HCT116 (cell line): Measurements from ENCODE around the gene YWHAH. TPM values are rescaled to one million over a fixed set of nuclear protein-coding genes. Genes with fewer than 3 reads are reported as not detected.

ENCODE experiments used
- ATAC-seq: fragments of 200-7000 bp; cut with Tn5 transposase; 2 replicates; pipeline ENCODE4 v1.9.1; 2020; ENCODE audit warnings: mild to moderate bottlenecking, moderate library complexity
- BruUV-seq: library from RNA; stranded (reverse); fragments of 400-500 nt; replicated peaks from 2 replicates; lab custom pipeline; 2021; lab: Mats Ljungman, UMichigan
- CTCF ChIA-PET: fragments of 300-600 bp; sonication (Branson Sonifier 250); formaldehyde crosslinking; loops from one replicate; lab custom pipeline; 2021; ENCODE audit warnings: antibody characterized with exemption; lab: Charles Lee
- POLR2A ChIA-PET: fragments of 300-600, 350-600 bp; sonication (Branson Sonifier 250); formaldehyde crosslinking; loops from one replicate; lab custom pipeline; 2021; ENCODE audit warnings: antibody characterized with exemption; lab: Charles Lee
- RAD21 ChIA-PET, 2 experiments: fragments of 300-600 bp; sonication (Branson Sonifier 250); formaldehyde crosslinking; loops; one replicate each; lab custom pipeline; 2023; ENCODE audit warnings: low total read pairs in 2 of 2; ENCODE audit not compliant: uncharacterized antibody in 2 of 2, unreplicated experiment in 2 of 2, low non-redundant PET in 1 of 2; lab: Charles Lee
- DNase-seq: peaks from one replicate; pipeline ENCODE4 v3.0.0-alpha.2; 2010; ENCODE audit warnings: low read depth, low spot score
- H2AFZ ChIP-seq: fragments of 200-600 bp; shearing (Covaris generic), sonication (generic); 2 replicates; pipeline ENCODE4 v1.6.1; 2017; ENCODE audit warnings: low read depth, mixed run types, mixed read lengths, antibody characterized with exemption, low read length; ENCODE audit not compliant: poor library complexity, severe bottlenecking
- H3K27ac ChIP-seq: 2 replicates; pipeline ENCODE4 v1.5.1; 2012; ENCODE audit warnings: low read depth, low read length
- H3K27me3 ChIP-seq: fragments of 200-600 bp; sonication (generic); 2 replicates; pipeline ENCODE4 v1.6.1; 2016; ENCODE audit warnings: mixed run types, low read length, mixed read lengths; ENCODE audit not compliant: insufficient read depth
- H3K36me3 ChIP-seq, 2 experiments: fragments of 200-500 bp in 1 of 2; fragments of 200-600 bp in 1 of 2; sonication (Bioruptor generic) in 1 of 2; sonication (generic) in 1 of 2; 2 replicates each; pipeline versions ENCODE4 v1.5.1 to v1.6.1; 2014 to 2016; ENCODE audit warnings: low read length in 2 of 2, inconsistent platforms in 1 of 2, mixed read lengths in 1 of 2, mixed run types in 1 of 2; ENCODE audit not compliant: insufficient read depth in 2 of 2, control insufficient read depth in 1 of 2
- H3K4me1 ChIP-seq, 2 experiments: fragments of 200-600 bp in 1 of 2; sonication (generic) in 1 of 2; 2 replicates each; pipeline versions ENCODE4 v1.5.1 to v1.6.1; 2012 to 2017; ENCODE audit warnings: low read length in 2 of 2, inconsistent platforms in 1 of 2, mild to moderate bottlenecking in 1 of 2, mixed read lengths in 1 of 2, mixed run types in 1 of 2, moderate library complexity in 1 of 2; ENCODE audit not compliant: insufficient read depth in 2 of 2, control insufficient read depth in 1 of 2
- H3K4me2 ChIP-seq: fragments of 200-600 bp; sonication (generic); 2 replicates; pipeline ENCODE4 v1.6.1; 2017; ENCODE audit warnings: mixed run types, low read length, mixed read lengths
- H3K4me3 ChIP-seq, 2 experiments: fragments of 200-600 bp in 1 of 2; sonication (generic) in 1 of 2; replicated peaks in 1 of 2; 2 replicates each; pipeline ENCODE4 v1.5.1; 2011 to 2016; ENCODE audit warnings: low read length in 2 of 2, control low read depth in 1 of 2, low read depth in 1 of 2, mild to moderate bottlenecking in 1 of 2, mixed read lengths in 1 of 2, mixed run types in 1 of 2
- H3K79me2 ChIP-seq: fragments of 200-600 bp; sonication (generic); 2 replicates; pipeline ENCODE4 v1.6.1; 2017; ENCODE audit warnings: mild to moderate bottlenecking, mixed run types, low read length, moderate library complexity, mixed read lengths; ENCODE audit not compliant: insufficient read depth
- H3K9ac ChIP-seq: fragments of 200-600 bp; sonication (generic); 2 replicates; pipeline ENCODE4 v1.6.1; 2016; ENCODE audit warnings: low read length, mixed read lengths
- H3K9me2 ChIP-seq: fragments of 200-600 bp; sonication (generic), shearing (Covaris generic); 2 replicates; pipeline ENCODE4 v1.6.1; 2017; ENCODE audit warnings: mixed run types, mild to moderate bottlenecking, moderate library complexity; ENCODE audit not compliant: insufficient read depth
- H3K9me3 ChIP-seq, 2 experiments: fragments of 200-500 bp in 1 of 2; fragments of 200-600 bp in 1 of 2; sonication (Bioruptor generic) in 1 of 2; sonication (generic) in 1 of 2; 2 replicates each; pipeline ENCODE4 v1.6.1; 2014 to 2017; ENCODE audit warnings: low read length in 2 of 2, mixed read lengths in 2 of 2, inconsistent platforms in 1 of 2, low read depth in 1 of 2, mild to moderate bottlenecking in 1 of 2, mixed run types in 1 of 2, moderate library complexity in 1 of 2; ENCODE audit not compliant: control insufficient read depth in 1 of 2, insufficient read depth in 1 of 2
- H4K20me1 ChIP-seq: fragments of 200-600 bp; sonication (generic), shearing (Covaris generic); 2 replicates; pipeline ENCODE4 v1.6.1; 2017; ENCODE audit warnings: mixed run types, mild to moderate bottlenecking, moderate library complexity; ENCODE audit not compliant: insufficient read depth
- CEBPB ChIP-seq: IDR thresholded peaks from 2 replicates; pipeline ENCODE4 v1.6.1; 2012; ENCODE audit warnings: low read depth
- ELF1 ChIP-seq: IDR thresholded peaks from 2 replicates; pipeline ENCODE4 v1.6.1; 2012; ENCODE audit warnings: low read depth, borderline replicate concordance
- EZH2 ChIP-seq: fragments of 200-600 bp; sonication (generic); IDR thresholded peaks from 2 replicates; pipeline ENCODE4 v1.6.1; 2017; ENCODE audit warnings: antibody characterized with exemption, mixed run types
- FOSL1 ChIP-seq: IDR thresholded peaks from 2 replicates; pipeline ENCODE4 v1.6.1; 2012; ENCODE audit warnings: low read depth
- TCF7L2 ChIP-seq: IDR thresholded peaks from 2 replicates; pipeline ENCODE4 v1.7.0; 2011; ENCODE audit warnings: borderline replicate concordance, inconsistent platforms; ENCODE audit not compliant: insufficient read depth, insufficient read length; ENCODE audit errors: extremely low read depth
- intact Hi-C: fragments of 100-400 bp; cut with micrococcal nuclease; formaldehyde crosslinking; loops from 2 replicates; pipeline ENCODE4 v1.10.0; 2022
- total RNA-seq: library from RNA; stranded (reverse); gene quantifications from one replicate; pipeline ENCODE4 v1.2.1, GENCODE V29; 2021; ENCODE audit not compliant: unreplicated experiment
- TF ChIP-seq, protein P1 (sequence below): IDR thresholded peaks from 2 replicates; pipeline ENCODE4 v1.6.1; 2012; ENCODE audit warnings: low read depth

The YWHAH gene
- total RNA-seq, 1 experiment from 2014 or later: 140 TPM

DNA sequence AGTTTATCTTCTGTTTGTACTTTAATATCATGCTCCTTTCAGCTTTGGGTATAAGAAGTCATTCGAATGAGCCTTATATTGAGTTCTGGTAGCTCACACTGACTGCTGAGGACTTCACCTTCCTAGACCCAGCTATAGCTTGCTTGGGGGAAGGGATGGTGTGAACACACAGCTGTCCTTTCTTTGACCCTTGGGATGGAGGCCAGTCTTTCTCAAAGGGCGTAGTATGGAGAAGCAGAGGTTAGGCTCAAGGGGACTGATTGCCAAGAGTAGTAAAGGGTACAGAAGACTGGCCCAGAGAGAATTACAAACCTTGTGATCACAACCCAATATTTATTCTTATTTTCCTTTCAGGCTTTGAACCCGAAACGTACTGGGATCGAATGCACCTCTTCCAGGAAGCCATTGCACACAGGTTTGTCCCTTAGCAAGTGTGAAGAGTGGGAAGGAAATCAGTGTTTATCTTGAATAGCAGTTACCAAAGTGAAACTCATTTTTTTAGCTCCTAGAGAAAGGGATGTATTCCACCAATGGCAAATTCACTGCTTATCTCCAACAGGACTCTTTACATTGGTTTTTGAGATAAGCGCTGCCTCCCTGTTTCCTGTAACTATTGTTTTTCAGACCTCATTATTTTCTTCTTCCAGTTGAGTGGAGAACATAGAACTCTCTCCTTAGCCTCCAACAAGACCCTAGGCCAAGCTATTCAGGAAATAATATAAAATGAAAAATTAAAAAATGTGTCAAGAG lies 42.8 kb upstream of the YWHAH start:
- Histone ChIP-seq H4K20me1 (no peaks in the 10 kb centered on the region), H3K4me3 (no peak overlapping the region), H3K36me3 (peaks cover 4 to 5% of the 10 kb centered on the region in 2 experiments; a peak in 3 of 4 replicates), H3K9me2 (no peaks in the 10 kb centered on the region), H3K79me2 (no peaks in the 10 kb centered on the region), H3K27me3 (no peaks in the 10 kb centered on the region), H3K9me3 (no peaks in the 10 kb centered on the region), H2AFZ (no peak overlapping the region), H3K27ac (no peak overlapping the region), H3K9ac (no peak overlapping the region), H3K4me1 (no peaks in the 10 kb centered on the region), H3K4me2 (no peak overlapping the region)
- CTCF ChIA-PET: no interaction called here
- TF ChIP-seq CEBPB: no peak
- no peak for TF ChIP-seq ELF1
- TF ChIP-seq, protein P1, sequence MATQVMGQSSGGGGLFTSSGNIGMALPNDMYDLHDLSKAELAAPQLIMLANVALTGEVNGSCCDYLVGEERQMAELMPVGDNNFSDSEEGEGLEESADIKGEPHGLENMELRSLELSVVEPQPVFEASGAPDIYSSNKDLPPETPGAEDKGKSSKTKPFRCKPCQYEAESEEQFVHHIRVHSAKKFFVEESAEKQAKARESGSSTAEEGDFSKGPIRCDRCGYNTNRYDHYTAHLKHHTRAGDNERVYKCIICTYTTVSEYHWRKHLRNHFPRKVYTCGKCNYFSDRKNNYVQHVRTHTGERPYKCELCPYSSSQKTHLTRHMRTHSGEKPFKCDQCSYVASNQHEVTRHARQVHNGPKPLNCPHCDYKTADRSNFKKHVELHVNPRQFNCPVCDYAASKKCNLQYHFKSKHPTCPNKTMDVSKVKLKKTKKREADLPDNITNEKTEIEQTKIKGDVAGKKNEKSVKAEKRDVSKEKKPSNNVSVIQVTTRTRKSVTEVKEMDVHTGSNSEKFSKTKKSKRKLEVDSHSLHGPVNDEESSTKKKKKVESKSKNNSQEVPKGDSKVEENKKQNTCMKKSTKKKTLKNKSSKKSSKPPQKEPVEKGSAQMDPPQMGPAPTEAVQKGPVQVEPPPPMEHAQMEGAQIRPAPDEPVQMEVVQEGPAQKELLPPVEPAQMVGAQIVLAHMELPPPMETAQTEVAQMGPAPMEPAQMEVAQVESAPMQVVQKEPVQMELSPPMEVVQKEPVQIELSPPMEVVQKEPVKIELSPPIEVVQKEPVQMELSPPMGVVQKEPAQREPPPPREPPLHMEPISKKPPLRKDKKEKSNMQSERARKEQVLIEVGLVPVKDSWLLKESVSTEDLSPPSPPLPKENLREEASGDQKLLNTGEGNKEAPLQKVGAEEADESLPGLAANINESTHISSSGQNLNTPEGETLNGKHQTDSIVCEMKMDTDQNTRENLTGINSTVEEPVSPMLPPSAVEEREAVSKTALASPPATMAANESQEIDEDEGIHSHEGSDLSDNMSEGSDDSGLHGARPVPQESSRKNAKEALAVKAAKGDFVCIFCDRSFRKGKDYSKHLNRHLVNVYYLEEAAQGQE: no peak
- no peak for TF ChIP-seq TCF7L2
- no peak for TF ChIP-seq EZH2
- no peak for TF ChIP-seq FOSL1
- BruUV-seq: no TSS peak
- intact Hi-C loops: no loop called here
- DNase-seq: no peak
- RAD21 ChIA-PET: no interaction called here
- ATAC-seq: no peak
- POLR2A ChIA-PET: no interaction called here
